ENCODE data around the gene HERC3.

HERC3 gene

DNA sequence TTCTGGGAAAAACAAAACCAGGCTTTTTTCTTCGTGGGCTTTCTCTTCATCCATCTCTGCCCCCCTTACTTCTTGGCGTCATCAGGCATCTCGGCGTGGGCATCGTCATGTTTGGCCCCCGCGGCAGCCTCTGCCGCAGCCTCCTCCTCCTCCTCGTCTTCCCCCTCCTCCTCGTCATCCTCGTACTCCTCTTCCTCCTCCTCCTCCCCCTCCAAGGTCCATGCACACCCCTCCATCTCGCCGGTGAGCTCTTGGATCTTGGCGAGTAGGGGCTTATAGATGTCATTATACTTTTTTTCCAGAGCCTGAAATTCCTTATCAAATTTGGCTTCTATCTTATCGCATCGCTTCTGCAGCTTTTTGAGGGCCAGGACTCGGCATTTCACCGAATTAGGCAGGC, 104.9 kb downstream of the HERC3 start:
- H3K4me2 ChIP-seq (ENCODE audit: low read length), result peak overlapping the region; percentile 75
- H3K79me2 ChIP-seq (ENCODE audit: insufficient read depth, low read length), result no peaks in the 10 kb centered on the region
- no peaks in the 10 kb centered on the region for H3F3A ChIP-seq (ENCODE audit: insufficient read depth, low read length)
- no peaks in the 10 kb centered on the region for H3K27me3 ChIP-seq (ENCODE audit: insufficient read depth, low read length)
- no peak overlapping the region for H3K27ac ChIP-seq (ENCODE audit: low read depth, low read length, poor library complexity, severe bottlenecking)
- H3K9me3 ChIP-seq (ENCODE audit: low read length), result no peaks in the 10 kb centered on the region
- peaks cover 16% of the 10 kb centered on the region for H3K4me1 ChIP-seq (ENCODE audit: insufficient read depth, low read length, severe bottlenecking)
- no peaks in the 10 kb centered on the region for H4K20me1 ChIP-seq (ENCODE audit: insufficient read depth, low read length)
- peak overlapping the region; percentile 74 for H3K4me3 ChIP-seq (ENCODE audit: low read depth, low read length, poor library complexity, severe bottlenecking)
- no peaks in the 10 kb centered on the region for H3K36me3 ChIP-seq (ENCODE audit: insufficient read depth, low read length)
- H2AFZ ChIP-seq (ENCODE audit: low read length), result no peak overlapping the region
- peak overlapping the region; percentile 59 for H3K9ac ChIP-seq (ENCODE audit: low read length)
- H3K9me2 ChIP-seq (ENCODE audit: low read depth, low read length), result no peaks in the 10 kb centered on the region
- TF ChIP-seq EZH2 (IDR thresholded peaks at IDR 0.05; ENCODE audit: borderline replicate concordance, low read length) (no peak), CTCF (IDR thresholded peaks at IDR 0.05; ENCODE audit: low read length) (no peak)

- no peaks in the 10 kb centered on the region for H3K79me2 ChIP-seq (ENCODE audit: insufficient read depth, low read length)
- peak within 1 kb of the TSS; percentile 59 for H3K9ac ChIP-seq (ENCODE audit: low read length)
- TF ChIP-seq EZH2 (IDR thresholded peaks at IDR 0.05; ENCODE audit: borderline replicate concordance, low read length) (no peak), CTCF (IDR thresholded peaks at IDR 0.05; ENCODE audit: low read length) (no peak)
- H3K4me1 ChIP-seq (ENCODE audit: insufficient read depth, low read length, severe bottlenecking), result peaks cover 16% of the 10 kb centered on the region
- H3K27ac ChIP-seq (ENCODE audit: low read depth, low read length, poor library complexity, severe bottlenecking), result no peak within 1 kb of the TSS
- no peaks in the 10 kb centered on the region for H3K9me2 ChIP-seq (ENCODE audit: low read depth, low read length)
- no peaks in the 10 kb centered on the region for H3K27me3 ChIP-seq (ENCODE audit: insufficient read depth, low read length)
- peak within 1 kb of the TSS; percentile 74 for H3K4me3 ChIP-seq (ENCODE audit: low read depth, low read length, poor library complexity, severe bottlenecking)
- no peaks in the 10 kb centered on the region for H4K20me1 ChIP-seq (ENCODE audit: insufficient read depth, low read length)
- H3K9me3 ChIP-seq (ENCODE audit: low read length), result no peaks in the 10 kb centered on the region
- no peaks in the 10 kb centered on the region for H3K36me3 ChIP-seq (ENCODE audit: insufficient read depth, low read length)
- no peaks in the 10 kb centered on the region for H3F3A ChIP-seq (ENCODE audit: insufficient read depth, low read length)
- H2AFZ ChIP-seq (ENCODE audit: low read length), result no peak within 1 kb of the TSS
- H3K4me2 ChIP-seq (ENCODE audit: low read length), result peak within 1 kb of the TSS; percentile 75
These were observed 105.5 kb downstream of the HERC3 start, which contains the start of gene NAP1L5 for GRCh38 chr4:88697588-88698329. Gene NAP1L5 (minus strand): TSS chr4:88697829. CDS start chr4:88697754, 75 bp downstream.

GRCh38 chr4:88698519-88698918, 106.2 kb downstream of the HERC3 start:
- Histone ChIP-seq H3K4me3 (ENCODE audit: low read depth, low read length, poor library complexity, severe bottlenecking) (no peak overlapping the region), H3K9me2 (ENCODE audit: low read depth, low read length) (no peaks in the 10 kb centered on the region), H3K79me2 (ENCODE audit: insufficient read depth, low read length) (no peaks in the 10 kb centered on the region), H3K9ac (ENCODE audit: low read length) (no peak overlapping the region), H4K20me1 (ENCODE audit: insufficient read depth, low read length) (no peaks in the 10 kb centered on the region), H3K27me3 (ENCODE audit: insufficient read depth, low read length) (no peaks in the 10 kb centered on the region), H2AFZ (ENCODE audit: low read length) (no peak overlapping the region), H3K27ac (ENCODE audit: low read depth, low read length, poor library complexity, severe bottlenecking) (no peak overlapping the region), H3K9me3 (ENCODE audit: low read length) (no peaks in the 10 kb centered on the region), H3K4me2 (ENCODE audit: low read length) (no peak overlapping the region), H3K4me1 (ENCODE audit: insufficient read depth, low read length, severe bottlenecking) (peaks cover 16% of the 10 kb centered on the region), H3F3A (ENCODE audit: insufficient read depth, low read length) (no peaks in the 10 kb centered on the region), H3K36me3 (ENCODE audit: insufficient read depth, low read length) (no peaks in the 10 kb centered on the region)
- TF ChIP-seq CTCF (IDR thresholded peaks at IDR 0.05; ENCODE audit: low read length) (no peak), EZH2 (IDR thresholded peaks at IDR 0.05; ENCODE audit: borderline replicate concordance, low read length) (no peak)
